OCI-LY7 (cell line): ENCODE measurements around the gene MYO18A. TPM values are rescaled to one million over a fixed set of nuclear protein-coding genes. Genes with fewer than 3 reads are reported as not detected.

Experiments
- BruUV-seq: library from RNA; stranded (reverse); fragments of 400-500 nt; replicated peaks from 2 replicates; lab custom pipeline; 2021; lab: Mats Ljungman, UMichigan
- CTCF ChIA-PET: fragments of 300-600 bp; sonication (Branson Sonifier 250); formaldehyde crosslinking; loops from one replicate; lab custom pipeline; 2022; ENCODE audit warnings: antibody characterized with exemption; ENCODE audit not compliant: unreplicated experiment; lab: Charles Lee
- POLR2A ChIA-PET: fragments of 300-600 bp; sonication (Branson Sonifier 250); formaldehyde crosslinking; loops from one replicate; lab custom pipeline; 2022; ENCODE audit warnings: antibody characterized with exemption; lab: Charles Lee
- DNase-seq: peaks from one replicate; pipeline ENCODE4 v3.0.0-alpha.2; 2015; ENCODE audit warnings: low spot score
- H2AFZ ChIP-seq: fragments of 200-600 bp; sonication (generic), shearing (Covaris generic); 2 replicates; pipeline ENCODE4 v1.6.1; 2014; ENCODE audit warnings: mild to moderate bottlenecking, antibody characterized with exemption, low read length, moderate library complexity
- H3K27ac ChIP-seq: fragments of 200-600 bp; sonication (generic); 2 replicates; pipeline ENCODE4 v1.5.1; 2014; ENCODE audit warnings: mixed run types, low read depth, mild to moderate bottlenecking, moderate library complexity, low read length, inconsistent platforms; ENCODE audit not compliant: poor library complexity, severe bottlenecking
- H3K36me3 ChIP-seq: fragments of 200-600 bp; sonication (generic); 2 replicates; pipeline ENCODE4 v1.6.1; 2014; ENCODE audit warnings: mild to moderate bottlenecking, antibody characterized with exemption, low read length, moderate library complexity, mixed read lengths; ENCODE audit not compliant: insufficient read depth
- H3K4me1 ChIP-seq: fragments of 200-600 bp; sonication (generic); 2 replicates; pipeline ENCODE4 v1.5.1; 2014; ENCODE audit warnings: mild to moderate bottlenecking, low read length; ENCODE audit not compliant: insufficient read depth, poor library complexity, severe bottlenecking
- H3K4me2 ChIP-seq: fragments of 200-600 bp; sonication (generic); 2 replicates; pipeline ENCODE4 v1.6.1; 2014; ENCODE audit warnings: mild to moderate bottlenecking, low read length
- H3K4me3 ChIP-seq: fragments of 200-600 bp; sonication (generic); 2 replicates; pipeline ENCODE4 v1.5.1; 2014; ENCODE audit warnings: mild to moderate bottlenecking, low read depth, low read length; ENCODE audit not compliant: poor library complexity, severe bottlenecking
- H3K79me2 ChIP-seq: fragments of 200-600 bp; sonication (generic); 2 replicates; pipeline ENCODE4 v1.6.1; 2016; ENCODE audit warnings: low read depth, mild to moderate bottlenecking, low read length, moderate library complexity, mixed read lengths; ENCODE audit not compliant: insufficient read depth
- H3K9me2 ChIP-seq: fragments of 200-600 bp; sonication (generic); 2 replicates; pipeline ENCODE4 v1.6.1; 2016; ENCODE audit warnings: mild to moderate bottlenecking, low read length, mixed read lengths; ENCODE audit not compliant: insufficient read depth
- H3K9me3 ChIP-seq: fragments of 200-600 bp; sonication (generic); 2 replicates; pipeline ENCODE4 v1.6.1; 2014; ENCODE audit warnings: mild to moderate bottlenecking, mixed run types, low read length, mixed read lengths
- H4K20me1 ChIP-seq: fragments of 200-600 bp; sonication (generic); 2 replicates; pipeline ENCODE4 v1.6.1; 2014; ENCODE audit warnings: mild to moderate bottlenecking, antibody characterized with exemption, low read length, moderate library complexity, mixed read lengths; ENCODE audit not compliant: insufficient read depth
- EZH2phosphoT487 ChIP-seq: fragments of 200-600 bp; sonication (generic); IDR thresholded peaks from 2 replicates; pipeline ENCODE4 v1.6.1; 2018; ENCODE audit warnings: low read depth, borderline replicate concordance, mild to moderate bottlenecking, mixed run types, antibody characterized with exemption, low read length, moderate library complexity, mixed read lengths
- intact Hi-C: fragments of 100-400 bp; cut with micrococcal nuclease; formaldehyde crosslinking; loops from one replicate; pipeline ENCODE4 v1.10.0; 2022; ENCODE audit not compliant: unreplicated experiment
- total RNA-seq, 2 experiments: library from RNA; depleted of rRNA in 1 of 2; stranded (reverse); fragments of >200 nt in 1 of 2; shearing (Covaris generic) in 1 of 2; gene quantifications; 2 replicates each; pipeline ENCODE4 v1.2.3, GENCODE V29; 2014 to 2022
- TF ChIP-seq, protein P1 (sequence below): fragments of 200-600 bp; sonication (generic); conservative IDR thresholded peaks from 2 replicates; pipeline ENCODE4 v1.5.1; 2014; ENCODE audit warnings: mild to moderate bottlenecking, antibody characterized with exemption, low read length, moderate library complexity, mixed read lengths

MYO18A gene
- total RNA-seq, 2 experiments from 2014 or later: 124 to 128 TPM

DNA sequence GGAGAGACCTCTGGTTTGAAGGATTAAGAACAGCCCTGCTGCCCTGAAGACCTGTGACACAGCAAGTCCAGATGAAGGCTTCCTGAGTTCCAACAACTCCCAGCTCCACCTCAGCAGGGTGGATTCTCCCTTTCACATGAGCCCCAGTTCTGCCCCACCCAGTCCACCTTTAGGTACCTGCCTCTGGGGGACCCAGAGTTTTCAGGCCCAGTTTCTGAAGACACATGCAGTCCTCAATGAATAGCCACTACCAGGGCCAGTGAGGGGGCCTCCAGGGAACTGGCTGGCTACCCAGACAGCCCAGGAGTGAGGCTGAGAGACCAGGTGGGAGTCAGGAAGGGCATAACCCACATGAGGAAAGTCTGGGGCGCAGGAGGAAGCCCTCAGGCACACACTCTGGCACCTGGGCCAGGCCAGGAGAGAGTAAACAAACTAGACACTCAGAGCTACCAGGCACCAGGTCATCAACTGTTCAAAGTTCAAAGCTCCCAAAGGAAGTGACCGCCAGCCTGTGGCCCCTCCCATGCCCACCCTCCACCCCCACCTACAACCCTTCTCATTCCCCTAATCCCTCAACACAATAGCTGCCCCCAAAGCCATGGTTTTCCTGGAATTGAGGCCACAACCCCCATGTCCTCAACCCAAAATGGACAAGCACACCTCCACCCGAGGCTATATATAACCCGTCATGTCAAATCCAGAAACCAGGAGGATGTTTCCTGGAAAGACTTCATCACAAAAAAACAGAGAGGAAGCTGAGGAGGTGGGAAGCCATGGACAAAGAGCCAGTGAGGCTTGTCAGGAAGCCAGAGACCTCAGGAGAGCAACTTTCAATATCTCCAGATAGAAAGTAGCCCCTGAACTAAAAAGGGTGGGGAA is 2.1 kb downstream of the MYO18A start:
- H2AFZ ChIP-seq: no peak overlapping the region
- peak overlapping the region; percentile 73 for H3K27ac ChIP-seq
- no peaks in the 10 kb centered on the region for H3K9me2 ChIP-seq
- no peaks in the 10 kb centered on the region; the same call in 1 of the 2 replicates for H3K79me2 ChIP-seq
- H3K9me3 ChIP-seq: no peaks in the 10 kb centered on the region
- no peak overlapping the region for H3K4me3 ChIP-seq
- H3K36me3 ChIP-seq: no peaks in the 10 kb centered on the region
- no peaks in the 10 kb centered on the region for H4K20me1 ChIP-seq
- CTCF ChIA-PET: interaction anchor here (1.5 to 1.7 kb wide), 2 partner anchors 29 to 33 kb away, joined by 4 to 6 read pairs; no protein-coding TSS in a partner anchor
- intact Hi-C loops: no loop called here
- BruUV-seq: no TSS peak
- POLR2A ChIA-PET: interaction anchor here (0.6 to 2.5 kb wide), 3 partner anchors 12 to 38 kb away, joined by 5 to 10 read pairs (median 6); no protein-coding TSS in a partner anchor
- TF ChIP-seq, protein P1, sequence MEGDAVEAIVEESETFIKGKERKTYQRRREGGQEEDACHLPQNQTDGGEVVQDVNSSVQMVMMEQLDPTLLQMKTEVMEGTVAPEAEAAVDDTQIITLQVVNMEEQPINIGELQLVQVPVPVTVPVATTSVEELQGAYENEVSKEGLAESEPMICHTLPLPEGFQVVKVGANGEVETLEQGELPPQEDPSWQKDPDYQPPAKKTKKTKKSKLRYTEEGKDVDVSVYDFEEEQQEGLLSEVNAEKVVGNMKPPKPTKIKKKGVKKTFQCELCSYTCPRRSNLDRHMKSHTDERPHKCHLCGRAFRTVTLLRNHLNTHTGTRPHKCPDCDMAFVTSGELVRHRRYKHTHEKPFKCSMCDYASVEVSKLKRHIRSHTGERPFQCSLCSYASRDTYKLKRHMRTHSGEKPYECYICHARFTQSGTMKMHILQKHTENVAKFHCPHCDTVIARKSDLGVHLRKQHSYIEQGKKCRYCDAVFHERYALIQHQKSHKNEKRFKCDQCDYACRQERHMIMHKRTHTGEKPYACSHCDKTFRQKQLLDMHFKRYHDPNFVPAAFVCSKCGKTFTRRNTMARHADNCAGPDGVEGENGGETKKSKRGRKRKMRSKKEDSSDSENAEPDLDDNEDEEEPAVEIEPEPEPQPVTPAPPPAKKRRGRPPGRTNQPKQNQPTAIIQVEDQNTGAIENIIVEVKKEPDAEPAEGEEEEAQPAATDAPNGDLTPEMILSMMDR: no peak
- no peak for TF ChIP-seq EZH2phosphoT487
- peaks cover 45% of the 10 kb centered on the region for H3K4me1 ChIP-seq
- no peak for DNase-seq
- H3K4me2 ChIP-seq: peak overlapping the region; percentile 73

DNA sequence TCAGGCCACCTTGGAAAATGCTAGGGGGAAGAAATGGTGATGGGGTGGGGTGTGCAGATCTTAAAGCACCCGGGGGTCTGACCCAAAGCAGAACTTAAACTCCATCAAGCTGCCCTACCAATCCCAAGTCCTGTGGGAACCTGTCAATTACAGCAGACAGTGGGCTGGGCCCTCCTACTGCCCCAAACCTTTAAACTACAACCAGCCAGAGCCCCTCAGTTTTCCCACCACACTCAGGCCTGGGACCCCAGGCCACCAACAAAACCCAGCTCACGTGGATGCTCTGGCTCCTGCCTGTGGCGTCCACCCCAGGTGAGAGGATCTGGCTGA is 2.7 kb downstream of the MYO18A start:
- Histone ChIP-seq H4K20me1 (no peaks in the 10 kb centered on the region), H3K27ac (peak overlapping the region; percentile 73), H3K9me2 (no peaks in the 10 kb centered on the region), H3K36me3 (no peaks in the 10 kb centered on the region), H2AFZ (peak overlapping the region; percentile 84; the same call in 1 of the 2 replicates), H3K4me2 (peak overlapping the region; percentile 73), H3K4me3 (no peak overlapping the region), H3K79me2 (no peaks in the 10 kb centered on the region; the same call in 1 of the 2 replicates), H3K9me3 (no peaks in the 10 kb centered on the region), H3K4me1 (peaks cover 45% of the 10 kb centered on the region)
- no peak for TF ChIP-seq EZH2phosphoT487
- TF ChIP-seq, protein P1: no peak
- DNase-seq: no peak
- CTCF ChIA-PET: interaction anchor here (1.0 to 1.7 kb wide), 4 partner anchors 14 to 32 kb away, joined by 3 to 6 read pairs (median 4); no protein-coding TSS in a partner anchor
- no TSS peak for BruUV-seq
- intact Hi-C loops: no loop called here
- POLR2A ChIA-PET: interaction anchor here (0.6 to 2.5 kb wide), 3 partner anchors 18 to 301 kb away, joined by 5 to 10 read pairs (median 6); no protein-coding TSS in a partner anchor
